ENCODE measurements around the gene SSBP3.

DNA sequence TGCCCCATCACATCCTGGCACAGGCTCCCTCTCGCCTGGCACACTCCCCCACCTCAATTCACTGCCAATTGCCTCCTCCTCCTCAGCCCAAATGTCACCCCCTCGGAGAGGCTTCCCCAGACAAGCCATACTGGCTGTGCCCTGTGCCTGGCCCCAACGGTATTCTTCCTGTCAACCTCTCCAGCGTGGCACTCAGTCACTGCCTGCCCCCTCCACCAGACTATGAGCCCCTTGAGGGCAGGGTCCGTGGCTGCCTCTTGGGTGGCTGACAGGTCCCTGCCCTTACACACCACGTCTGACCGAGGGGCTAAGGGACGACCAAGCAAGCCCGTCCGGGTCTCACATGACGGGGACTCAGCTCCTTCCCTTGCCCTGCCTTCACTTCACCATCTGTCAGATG, 131.3 kb downstream of the SSBP3 start:
- no peak for TF ChIP-seq EZH2 (IDR thresholded peaks at IDR 0.05; ENCODE audit: low read depth)
- TF ChIP-seq, protein P1, sequence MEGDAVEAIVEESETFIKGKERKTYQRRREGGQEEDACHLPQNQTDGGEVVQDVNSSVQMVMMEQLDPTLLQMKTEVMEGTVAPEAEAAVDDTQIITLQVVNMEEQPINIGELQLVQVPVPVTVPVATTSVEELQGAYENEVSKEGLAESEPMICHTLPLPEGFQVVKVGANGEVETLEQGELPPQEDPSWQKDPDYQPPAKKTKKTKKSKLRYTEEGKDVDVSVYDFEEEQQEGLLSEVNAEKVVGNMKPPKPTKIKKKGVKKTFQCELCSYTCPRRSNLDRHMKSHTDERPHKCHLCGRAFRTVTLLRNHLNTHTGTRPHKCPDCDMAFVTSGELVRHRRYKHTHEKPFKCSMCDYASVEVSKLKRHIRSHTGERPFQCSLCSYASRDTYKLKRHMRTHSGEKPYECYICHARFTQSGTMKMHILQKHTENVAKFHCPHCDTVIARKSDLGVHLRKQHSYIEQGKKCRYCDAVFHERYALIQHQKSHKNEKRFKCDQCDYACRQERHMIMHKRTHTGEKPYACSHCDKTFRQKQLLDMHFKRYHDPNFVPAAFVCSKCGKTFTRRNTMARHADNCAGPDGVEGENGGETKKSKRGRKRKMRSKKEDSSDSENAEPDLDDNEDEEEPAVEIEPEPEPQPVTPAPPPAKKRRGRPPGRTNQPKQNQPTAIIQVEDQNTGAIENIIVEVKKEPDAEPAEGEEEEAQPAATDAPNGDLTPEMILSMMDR (conservative IDR thresholded peaks at IDR 0.05): no peak
